ENCODE data around the gene SLC46A2.

- TF ChIP-seq, protein P1, sequence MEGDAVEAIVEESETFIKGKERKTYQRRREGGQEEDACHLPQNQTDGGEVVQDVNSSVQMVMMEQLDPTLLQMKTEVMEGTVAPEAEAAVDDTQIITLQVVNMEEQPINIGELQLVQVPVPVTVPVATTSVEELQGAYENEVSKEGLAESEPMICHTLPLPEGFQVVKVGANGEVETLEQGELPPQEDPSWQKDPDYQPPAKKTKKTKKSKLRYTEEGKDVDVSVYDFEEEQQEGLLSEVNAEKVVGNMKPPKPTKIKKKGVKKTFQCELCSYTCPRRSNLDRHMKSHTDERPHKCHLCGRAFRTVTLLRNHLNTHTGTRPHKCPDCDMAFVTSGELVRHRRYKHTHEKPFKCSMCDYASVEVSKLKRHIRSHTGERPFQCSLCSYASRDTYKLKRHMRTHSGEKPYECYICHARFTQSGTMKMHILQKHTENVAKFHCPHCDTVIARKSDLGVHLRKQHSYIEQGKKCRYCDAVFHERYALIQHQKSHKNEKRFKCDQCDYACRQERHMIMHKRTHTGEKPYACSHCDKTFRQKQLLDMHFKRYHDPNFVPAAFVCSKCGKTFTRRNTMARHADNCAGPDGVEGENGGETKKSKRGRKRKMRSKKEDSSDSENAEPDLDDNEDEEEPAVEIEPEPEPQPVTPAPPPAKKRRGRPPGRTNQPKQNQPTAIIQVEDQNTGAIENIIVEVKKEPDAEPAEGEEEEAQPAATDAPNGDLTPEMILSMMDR (IDR thresholded peaks at IDR 0.05), result no peak
- TF ChIP-seq POLR2A (IDR thresholded peaks at IDR 0.05) (no peak), EP300 (IDR thresholded peaks at IDR 0.05) (no peak)
Measured at GRCh38 chr9:112878752-112879151, 11.9 kb downstream of the SLC46A2 start.

Data from tibial nerve (tissue), 4 donors.